GM19043 (cell line): Measurements from ENCODE around the gene ISM1.

ENCODE experiments used
- ATAC-seq: cut with Tn5 transposase; IDR thresholded peaks from one replicate; pipeline ENCODE4 v1.9.1; 2021; ENCODE audit warnings: low read depth; ENCODE audit not compliant: unreplicated experiment

ISM1 gene

DNA sequence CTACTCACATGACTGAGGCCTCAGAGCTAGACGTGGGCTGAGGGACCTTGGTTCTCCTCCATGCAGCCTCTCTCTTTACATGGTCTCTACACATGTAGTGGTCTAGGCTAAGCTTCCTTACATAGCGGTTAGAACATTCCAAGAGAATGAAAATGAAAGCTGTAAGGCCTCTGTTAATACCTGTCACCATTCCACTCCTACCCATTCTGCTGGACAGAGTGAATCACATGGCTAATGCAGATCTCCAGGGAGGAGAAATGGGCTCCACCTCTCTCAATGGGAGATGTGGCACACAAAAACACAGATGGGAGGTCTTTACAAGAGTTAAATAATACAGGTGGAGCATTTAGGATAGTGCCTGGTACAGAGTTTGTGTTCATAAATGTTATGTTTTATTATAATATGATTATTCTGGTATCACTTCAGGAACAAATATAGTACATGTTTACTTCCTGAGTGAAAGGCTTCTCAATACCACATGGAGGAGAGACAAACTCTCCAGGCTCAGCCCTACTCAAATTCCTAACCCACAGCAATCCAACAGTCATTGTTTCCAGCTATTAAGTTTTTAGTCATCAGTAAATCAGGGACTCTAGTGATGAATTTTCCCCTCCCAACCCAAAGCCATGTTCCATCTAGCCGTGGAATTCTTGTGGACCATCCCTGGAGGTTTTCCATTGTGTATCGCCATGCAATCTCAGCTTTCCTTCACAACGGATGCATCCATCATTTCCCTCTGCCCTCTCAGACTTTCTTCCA, 57.9 kb downstream of the ISM1 start:
- no peak for ATAC-seq

DNA sequence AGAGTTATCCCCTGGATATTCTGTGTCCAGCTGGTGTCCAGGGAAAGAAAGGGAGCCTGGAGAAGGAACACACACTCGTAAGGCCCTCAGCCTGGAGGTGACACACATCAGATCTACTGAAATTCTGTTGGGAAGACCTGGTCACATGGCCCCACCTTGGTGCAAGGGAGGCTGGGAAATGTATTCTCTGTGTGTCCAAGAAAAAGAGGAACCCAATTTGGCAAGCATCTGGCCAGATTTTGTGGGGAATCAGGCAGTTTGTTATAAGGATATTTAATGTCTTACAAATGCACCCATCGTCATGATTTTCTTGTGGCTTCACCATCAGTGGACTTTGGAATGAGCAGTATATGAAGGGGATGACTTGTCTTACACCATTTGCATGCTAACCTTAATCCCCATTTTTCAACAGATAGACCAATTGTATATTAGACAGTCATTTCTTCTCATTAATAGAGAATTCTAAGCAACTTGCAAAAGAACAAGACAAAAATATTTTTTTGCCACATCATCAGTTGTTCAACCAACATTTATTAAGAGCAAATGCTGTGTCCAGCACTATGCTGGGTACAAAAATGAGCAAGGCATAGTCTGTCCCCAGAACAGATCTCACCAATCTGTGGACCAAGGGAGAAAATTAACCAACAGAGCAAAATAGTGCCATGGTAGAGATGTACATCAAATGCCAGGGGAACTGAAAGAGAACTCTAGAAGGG, 59.7 kb downstream of the ISM1 start:
- no peak for ATAC-seq

DNA sequence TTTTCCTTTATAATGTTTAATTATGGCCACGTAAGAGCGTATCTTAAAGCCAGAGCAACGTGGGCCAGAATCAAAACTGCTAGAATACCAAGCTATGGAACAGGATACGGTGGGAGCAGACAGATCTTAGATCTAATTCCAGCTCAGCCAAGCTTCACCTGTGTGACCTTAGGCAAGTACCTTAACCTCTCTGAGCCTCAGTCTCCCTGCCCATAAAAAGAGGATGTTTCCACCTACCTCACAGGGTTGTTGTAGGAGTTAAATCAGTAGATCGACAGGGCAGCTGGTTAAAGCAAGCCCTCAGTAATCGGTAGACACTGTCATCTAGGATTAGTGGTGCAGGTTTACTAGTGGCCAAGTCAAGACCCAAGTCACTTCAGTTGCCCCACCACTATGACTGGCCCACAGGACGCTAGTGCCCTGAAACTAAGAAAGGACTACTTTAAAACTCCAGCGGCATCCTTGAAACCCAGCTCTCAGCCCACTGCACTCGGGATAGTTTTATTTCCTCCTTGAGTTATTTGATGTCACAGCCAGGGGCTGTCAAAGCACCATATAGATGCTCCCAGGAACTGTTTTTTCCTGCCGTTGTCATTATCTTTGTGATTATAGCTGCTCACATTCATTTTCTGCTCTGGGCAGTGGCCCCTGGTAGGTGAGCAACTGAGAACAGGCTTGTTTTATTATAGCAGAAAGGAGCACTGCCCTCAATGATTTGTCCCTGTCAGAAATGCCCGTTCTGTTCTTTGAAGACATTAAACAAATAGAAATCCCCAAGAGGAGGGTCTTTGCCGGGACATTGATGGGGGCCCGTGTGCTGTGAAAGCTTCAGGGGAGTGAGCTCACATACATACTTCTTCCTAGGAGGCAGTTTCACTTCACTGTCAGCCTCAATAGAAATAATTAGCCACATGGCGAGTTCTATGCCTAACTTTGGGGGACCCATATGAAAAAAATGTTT, 63.1 kb downstream of the ISM1 start:
- ATAC-seq, result no peak

DNA sequence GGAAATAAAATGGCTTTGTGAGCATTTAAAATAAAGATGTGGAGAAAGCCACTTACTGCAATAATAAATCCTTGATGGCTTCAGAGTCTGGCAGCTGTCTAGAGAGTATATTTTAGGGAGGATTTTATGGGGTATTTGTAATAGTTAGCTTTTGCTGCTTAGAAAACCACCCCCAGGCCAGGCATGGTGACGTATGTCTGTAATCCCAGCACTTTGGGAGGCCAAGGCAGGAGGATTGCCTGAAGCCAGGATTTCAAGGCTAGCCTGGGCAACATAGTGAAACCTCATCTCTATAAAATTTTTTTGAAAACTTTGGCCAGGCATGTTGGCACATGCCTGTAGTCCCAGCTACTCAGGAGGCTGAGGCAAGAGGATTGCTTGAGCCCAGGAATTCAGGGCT, 63.8 kb downstream of the ISM1 start:
- no peak for ATAC-seq

DNA sequence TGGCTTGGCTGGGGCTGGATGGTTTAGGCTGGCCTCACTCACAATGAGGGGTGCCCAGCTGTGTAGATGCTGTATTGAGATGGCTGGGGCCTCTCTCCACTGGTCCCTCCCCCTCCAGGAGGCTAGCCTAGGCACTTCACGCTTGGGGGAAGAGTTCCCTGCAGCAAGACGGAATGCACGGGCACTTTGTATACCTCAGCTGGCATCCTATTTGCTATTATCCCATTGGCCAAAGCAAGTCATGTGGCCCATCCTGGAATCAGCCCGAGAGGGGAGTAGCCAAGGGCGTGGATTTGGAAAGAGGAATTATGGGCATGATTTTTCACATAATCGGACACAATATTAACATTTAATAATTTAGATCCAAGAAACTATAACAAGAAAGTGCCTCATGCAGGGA, 64.3 kb downstream of the ISM1 start:
- ATAC-seq, result no peak

DNA sequence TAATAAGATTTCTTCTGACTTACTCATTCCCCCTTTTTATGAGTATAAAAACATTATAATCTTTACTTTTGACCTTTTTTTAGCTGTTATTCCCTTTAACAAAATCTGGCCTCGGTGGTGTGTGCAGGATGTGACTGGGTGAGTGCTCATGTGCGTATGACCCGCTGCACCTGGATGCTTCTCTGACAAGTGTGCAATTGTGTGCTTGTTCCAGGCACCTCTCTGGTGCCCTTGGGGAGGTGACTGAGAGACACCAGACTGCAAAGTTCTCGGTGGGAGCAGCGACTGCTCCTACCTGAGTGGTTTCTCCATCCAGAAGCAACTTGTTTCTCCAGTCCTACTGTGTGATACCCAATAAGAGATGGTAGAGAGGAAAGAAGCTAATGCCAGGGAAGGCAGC, 65.0 kb downstream of the ISM1 start:
- ATAC-seq, result no peak

DNA sequence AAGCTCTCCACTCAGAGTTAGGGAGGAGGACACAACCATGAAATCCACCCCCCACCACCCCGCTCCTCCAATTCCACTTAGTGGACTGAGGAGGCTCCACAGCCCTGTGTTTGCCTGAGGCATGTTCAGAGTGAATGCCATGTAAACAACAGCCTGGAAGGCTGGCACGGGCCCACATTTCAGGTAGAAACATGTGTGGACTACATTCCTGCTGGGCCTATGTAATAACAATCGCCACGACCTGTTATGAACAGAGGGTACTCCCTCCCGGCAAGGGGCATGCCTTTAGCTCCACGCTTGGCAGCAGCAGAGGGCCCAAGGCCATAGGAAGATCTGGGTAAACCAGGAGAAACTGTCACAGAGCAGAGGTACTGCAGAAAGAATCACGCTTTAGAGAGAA, 65.5 kb downstream of the ISM1 start:
- ATAC-seq, result no peak

DNA sequence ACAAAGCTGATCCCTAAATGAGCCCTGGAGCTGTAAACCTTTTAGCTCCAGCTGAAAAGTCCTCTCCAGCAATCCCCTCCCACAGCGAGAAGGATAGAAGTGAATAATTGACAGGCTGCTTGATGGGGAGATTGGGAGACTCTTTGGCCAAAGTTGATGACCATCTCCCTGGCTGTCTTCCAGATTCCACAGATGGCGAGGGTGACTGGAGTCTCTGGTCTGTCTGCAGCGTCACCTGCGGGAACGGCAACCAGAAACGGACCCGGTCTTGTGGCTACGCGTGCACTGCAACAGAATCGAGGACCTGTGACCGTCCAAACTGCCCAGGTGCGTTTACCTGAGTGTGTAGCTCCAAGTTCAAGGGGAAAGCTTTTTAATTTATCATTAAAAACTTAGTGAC, 67.3 kb downstream of the ISM1 start:
- ATAC-seq, result no peak

DNA sequence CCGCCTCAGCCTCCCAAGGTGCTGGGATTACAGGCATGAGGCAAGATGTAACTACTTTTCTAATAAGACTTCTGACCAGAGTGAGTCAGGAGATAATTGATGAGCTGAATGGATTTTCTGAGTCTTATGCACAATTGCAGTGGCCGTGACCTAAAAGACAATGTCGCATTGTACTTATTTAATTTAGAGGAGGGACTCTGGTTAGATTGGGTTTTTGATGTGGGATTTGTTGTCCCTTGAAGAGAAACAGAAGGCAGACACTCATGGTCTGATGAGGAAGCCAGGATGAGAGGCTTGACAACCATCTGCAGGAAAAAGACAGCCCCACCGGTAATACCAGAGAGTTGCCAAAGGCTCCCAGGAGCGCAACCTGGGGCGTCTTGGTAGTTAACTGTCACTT, 68.0 kb downstream of the ISM1 start:
- no peak for ATAC-seq

DNA sequence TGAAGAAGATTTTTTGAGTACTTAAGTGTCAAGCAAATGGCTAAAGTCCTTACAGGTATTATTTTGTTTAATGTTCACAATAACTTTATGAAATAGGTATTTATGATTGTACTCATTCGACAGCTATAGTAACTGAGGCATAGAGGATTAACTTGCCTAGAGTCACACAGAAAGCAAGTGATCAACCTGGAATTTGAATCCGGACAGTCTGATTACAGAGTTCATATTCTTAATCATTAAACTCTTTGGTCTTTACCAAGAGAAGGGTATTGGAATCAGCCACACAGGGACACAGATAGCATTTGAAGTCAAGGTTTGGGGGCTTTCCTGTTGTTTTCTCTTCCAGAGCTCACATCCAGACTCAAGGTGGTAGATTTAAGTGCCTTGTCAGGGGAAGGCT, 69.7 kb downstream of the ISM1 start:
- ATAC-seq, result no peak

DNA sequence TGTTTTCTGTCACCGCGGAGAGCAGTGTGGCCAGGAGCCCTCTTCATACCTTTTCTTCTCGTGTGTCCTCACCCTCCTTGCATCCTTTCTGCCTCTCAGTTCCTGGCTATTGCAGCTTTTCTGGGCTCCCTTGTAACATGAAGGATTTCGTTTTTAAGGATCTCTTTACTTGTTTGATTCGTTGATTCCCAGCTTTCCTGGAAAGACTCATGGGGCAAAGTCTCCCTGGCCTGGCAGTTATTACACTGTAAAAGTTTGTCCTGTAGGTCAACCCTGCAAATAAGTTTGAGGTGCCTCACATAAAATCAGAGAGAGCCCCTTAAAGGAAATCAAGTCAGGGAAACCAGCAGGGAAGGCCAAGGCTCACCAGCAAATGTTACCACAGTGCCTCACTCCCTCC, 70.1 kb downstream of the ISM1 start:
- ATAC-seq, result no peak

DNA sequence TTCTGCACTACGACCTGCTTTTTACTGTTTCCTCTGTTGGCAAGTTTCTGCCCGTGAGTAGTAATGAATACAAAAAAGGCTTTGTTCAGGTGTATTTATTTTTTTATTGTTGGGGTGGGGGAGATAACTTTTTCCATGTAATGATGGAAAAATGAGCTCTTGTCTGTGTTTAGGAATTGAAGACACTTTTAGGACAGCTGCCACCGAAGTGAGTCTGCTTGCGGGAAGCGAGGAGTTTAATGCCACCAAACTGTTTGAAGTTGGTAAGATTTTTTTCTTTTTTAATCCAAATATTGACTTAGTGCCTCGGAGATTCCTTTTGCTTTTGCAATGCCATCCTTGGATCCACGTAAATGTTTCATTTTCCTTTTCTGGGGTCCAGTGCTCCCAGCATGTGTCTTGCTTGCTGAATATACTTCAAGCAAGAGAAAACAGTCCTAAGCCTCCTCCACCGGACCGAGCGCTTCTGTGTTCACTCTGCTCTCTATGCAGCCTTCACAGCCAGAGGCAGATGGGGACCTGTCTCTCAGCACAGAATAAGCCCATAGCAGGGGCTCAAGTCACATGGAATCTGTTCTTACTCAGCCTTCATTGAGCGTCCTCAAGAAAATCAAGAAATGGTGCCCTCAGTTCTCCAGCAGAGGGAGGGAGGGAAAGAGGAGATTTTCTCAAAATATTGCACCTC, 71.3 kb downstream of the ISM1 start:
- no peak for ATAC-seq

DNA sequence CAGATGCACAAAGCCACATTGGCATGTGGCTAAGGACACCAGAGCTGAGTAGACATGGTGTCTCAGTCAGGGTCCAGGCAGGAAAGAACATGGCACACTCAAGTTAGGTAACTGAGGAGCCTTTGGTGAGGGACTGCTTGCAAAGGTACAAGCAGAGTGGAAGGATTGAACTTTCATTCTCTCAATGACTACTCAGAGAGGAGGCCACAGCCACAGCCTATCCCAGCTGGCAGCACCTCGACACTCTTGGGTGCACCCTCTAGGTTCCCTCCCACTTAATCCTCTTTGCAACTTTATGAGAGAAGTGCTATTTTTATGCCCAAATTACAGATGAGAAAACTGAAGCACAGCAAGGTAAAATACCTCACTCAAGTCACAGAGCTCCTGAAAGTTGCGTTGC, 73.4 kb downstream of the ISM1 start:
- ATAC-seq, result no peak

DNA sequence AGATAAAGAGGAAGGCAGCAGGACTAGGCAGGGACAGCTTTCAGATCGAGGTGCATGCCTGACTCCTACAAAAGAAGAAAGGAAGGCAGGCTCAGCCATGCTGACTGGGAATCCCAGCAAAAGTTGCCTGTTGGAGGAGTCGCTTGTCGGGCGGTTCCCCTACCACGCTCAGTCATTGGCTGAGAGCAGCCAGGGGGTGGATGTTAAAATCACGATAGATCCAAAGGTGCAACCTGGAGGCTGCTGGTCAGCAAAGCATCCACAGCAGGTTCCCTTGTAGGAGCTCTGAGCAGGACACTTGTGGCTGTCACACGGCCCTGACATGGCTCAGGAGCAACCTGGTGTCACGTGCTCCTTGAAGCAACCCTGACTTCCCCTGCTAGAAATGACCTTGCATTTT, 74.6 kb downstream of the ISM1 start:
- ATAC-seq, result no peak

DNA sequence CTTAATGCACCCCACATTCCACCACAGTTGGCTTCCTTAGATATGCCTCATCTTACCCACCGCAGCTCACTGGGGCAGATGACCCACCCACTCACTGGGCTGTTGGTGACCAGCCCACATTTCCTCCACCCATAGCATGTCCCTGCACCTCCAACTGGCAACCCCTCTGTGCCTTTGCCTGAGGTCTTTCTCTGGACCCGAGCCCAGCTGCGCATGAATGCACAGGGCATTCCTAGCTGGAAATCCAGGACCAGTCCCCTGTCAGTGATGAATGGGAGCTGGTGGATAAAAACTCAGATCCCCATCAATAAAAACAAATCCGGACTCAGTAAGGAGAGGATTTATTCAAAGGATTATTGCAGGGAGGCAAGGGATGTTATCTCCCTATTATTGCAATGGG, 75.0 kb downstream of the ISM1 start:
- ATAC-seq, result no peak

DNA sequence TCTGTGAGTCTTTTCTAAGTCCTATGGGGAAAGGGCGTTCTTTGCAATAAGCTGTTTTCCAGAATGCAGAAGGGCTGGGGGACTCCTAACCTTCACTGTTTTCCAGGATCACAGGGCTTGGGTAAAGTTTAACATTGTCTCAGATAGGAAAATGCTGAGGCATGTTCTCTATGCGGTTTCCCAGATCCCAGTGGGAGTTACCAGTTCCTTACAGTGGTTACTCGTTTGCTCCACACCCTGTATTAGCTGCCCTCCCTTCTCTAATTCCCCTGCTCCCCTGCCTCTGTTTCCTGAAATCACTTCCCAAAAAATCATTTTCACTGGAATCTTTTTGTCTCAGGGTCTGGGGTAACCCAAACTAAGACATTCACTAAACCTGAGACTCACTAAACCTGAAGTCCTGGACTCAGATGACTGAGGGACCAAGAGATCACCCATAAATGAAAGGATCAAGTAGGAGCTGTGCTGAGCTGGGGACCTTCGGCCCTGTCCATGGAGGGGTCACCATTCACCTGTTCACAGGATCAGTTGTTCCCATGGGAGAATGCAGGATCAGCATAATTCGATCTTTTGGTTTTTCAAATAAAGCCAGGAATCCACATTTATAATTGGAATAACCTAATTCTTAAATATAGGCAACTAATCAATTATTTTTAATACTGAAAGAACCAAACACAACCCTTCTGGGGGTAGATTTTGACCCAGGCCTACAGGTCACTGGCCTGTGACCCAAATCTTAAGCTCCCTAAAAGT, 76.2 kb downstream of the ISM1 start:
- ATAC-seq, result no peak

DNA sequence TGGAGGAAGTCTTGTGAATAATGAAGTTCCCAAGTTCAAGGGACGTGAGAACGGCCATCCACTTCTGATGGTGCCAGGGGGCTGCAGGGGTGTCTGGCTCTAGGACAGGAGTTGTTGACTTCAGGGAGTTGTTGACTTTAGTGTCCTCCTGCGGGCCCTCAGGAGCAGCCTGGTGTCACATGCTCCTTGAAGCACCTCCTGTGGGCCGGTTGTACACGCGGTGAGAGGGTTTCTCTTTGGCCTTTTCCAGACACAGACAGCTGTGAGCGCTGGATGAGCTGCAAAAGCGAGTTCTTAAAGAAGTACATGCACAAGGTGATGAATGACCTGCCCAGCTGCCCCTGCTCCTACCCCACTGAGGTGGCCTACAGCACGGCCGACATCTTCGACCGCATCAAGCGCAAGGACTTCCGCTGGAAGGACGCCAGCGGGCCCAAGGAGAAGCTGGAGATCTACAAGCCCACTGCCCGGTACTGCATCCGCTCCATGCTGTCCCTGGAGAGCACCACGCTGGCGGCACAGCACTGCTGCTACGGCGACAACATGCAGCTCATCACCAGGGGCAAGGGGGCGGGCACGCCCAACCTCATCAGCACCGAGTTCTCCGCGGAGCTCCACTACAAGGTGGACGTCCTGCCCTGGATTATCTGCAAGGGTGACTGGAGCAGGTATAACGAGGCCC, 77.8 kb downstream of the ISM1 start:
- no peak for ATAC-seq

DNA sequence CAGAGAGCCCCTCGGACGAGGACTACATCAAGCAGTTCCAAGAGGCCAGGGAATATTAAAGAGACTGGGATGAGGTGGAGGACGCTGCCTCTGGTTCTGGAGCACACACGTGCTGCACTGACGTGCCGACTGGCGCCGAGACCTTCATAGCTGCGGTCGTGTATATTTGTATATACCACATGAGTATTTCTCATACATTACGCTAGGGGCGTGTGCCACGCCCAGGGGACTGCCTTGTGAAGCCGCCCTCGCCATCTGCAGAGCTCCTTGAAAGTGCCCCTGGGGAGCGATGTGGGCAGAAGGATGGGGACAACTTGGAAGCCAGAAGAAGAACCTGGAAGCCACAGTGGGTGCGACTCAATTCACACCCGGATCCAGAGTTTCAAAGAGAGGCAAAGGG, 78.3 kb downstream of the ISM1 start:
- ATAC-seq, result no peak

DNA sequence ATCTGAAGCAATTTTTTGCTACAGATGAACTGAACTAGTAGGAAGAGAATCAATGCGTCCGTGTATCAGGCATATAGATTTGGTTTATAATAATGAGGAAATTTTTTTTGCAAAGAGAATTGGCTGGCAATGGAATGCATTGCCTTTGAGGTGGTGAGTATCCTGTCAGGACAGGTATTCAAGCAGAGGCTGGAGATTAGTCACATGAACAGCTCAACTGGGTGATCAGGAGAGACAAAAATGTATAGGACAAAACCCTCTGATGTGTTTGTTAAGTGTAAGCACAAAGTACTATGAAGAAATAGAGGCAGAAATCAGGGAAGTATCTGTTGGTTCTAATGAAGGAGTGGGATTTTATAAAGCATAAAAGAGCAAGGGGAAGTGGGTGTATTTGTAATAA, 80.5 kb downstream of the ISM1 start:
- no peak for ATAC-seq
